ENCODE results near the gene AHCYL1. TPM values are rescaled to one million over a fixed set of nuclear protein-coding genes. Genes with fewer than 3 reads are reported as not detected.

AHCYL1 gene
- total RNA-seq, 1 donor from 2014 or later, result 59.6 TPM

GRCh38 chr1:110061341-110061740 lies 76.8 kb downstream of the AHCYL1 start:
- Mint-ChIP-seq H3K36me3 (ENCODE audit: low read depth) (peaks cover 22% of the 10 kb centered on the region), H3K9me3 (ENCODE audit: low read depth) (no peaks in the 10 kb centered on the region), H3K4me3 (ENCODE audit: unreplicated experiment) (no peak overlapping the region), H3K4me1 (ENCODE audit: low read depth) (peaks cover 9% of the 10 kb centered on the region), H3K27me3 (ENCODE audit: low read depth) (peaks cover 5% of the 10 kb centered on the region), H3K27ac (ENCODE audit: unreplicated experiment) (no peak overlapping the region)
- TF ChIP-seq CTCF (IDR thresholded peaks at IDR 0.05), result no peak
- DNase-seq (ENCODE audit: low spot score), result no peak

GRCh38 chr1:110062612-110063011 lies 78.0 kb downstream of the AHCYL1 start:
- Mint-ChIP-seq H3K27me3 (ENCODE audit: low read depth) (peaks cover 16% of the 10 kb centered on the region), H3K4me3 (ENCODE audit: unreplicated experiment) (no peak overlapping the region), H3K9me3 (ENCODE audit: low read depth) (no peaks in the 10 kb centered on the region), H3K27ac (ENCODE audit: unreplicated experiment) (no peak overlapping the region), H3K36me3 (ENCODE audit: low read depth) (peaks cover 15% of the 10 kb centered on the region), H3K4me1 (ENCODE audit: low read depth) (peaks cover 4% of the 10 kb centered on the region)
- DNase-seq (ENCODE audit: low spot score), result no peak
- no peak for TF ChIP-seq CTCF (IDR thresholded peaks at IDR 0.05)

GRCh38 chr1:110063781-110064180 lies 79.2 kb downstream of the AHCYL1 start:
- no peaks in the 10 kb centered on the region for H3K9me3 Mint-ChIP-seq (ENCODE audit: low read depth)
- H3K4me1 Mint-ChIP-seq (ENCODE audit: low read depth), result peaks cover 4% of the 10 kb centered on the region
- no peak overlapping the region for H3K4me3 Mint-ChIP-seq (ENCODE audit: unreplicated experiment)
- H3K36me3 Mint-ChIP-seq (ENCODE audit: low read depth), result peaks cover 11% of the 10 kb centered on the region
- no peak for TF ChIP-seq CTCF (IDR thresholded peaks at IDR 0.05)
- peaks cover 25% of the 10 kb centered on the region for H3K27me3 Mint-ChIP-seq (ENCODE audit: low read depth)
- no peak overlapping the region for H3K27ac Mint-ChIP-seq (ENCODE audit: unreplicated experiment)
- DNase-seq (ENCODE audit: low spot score), result no peak

GRCh38 chr1:110064576-110065337 lies 80.2 kb downstream of the AHCYL1 start:
- TF ChIP-seq CTCF (IDR thresholded peaks at IDR 0.05), result no peak
- peaks cover 8% of the 10 kb centered on the region for H3K36me3 Mint-ChIP-seq (ENCODE audit: low read depth)
- H3K9me3 Mint-ChIP-seq (ENCODE audit: low read depth), result no peaks in the 10 kb centered on the region
- H3K4me3 Mint-ChIP-seq (ENCODE audit: unreplicated experiment), result no peak overlapping the region
- DNase-seq (ENCODE audit: low spot score), result no peak
- H3K27me3 Mint-ChIP-seq (ENCODE audit: low read depth), result peaks cover 28% of the 10 kb centered on the region
- H3K4me1 Mint-ChIP-seq (ENCODE audit: low read depth), result peaks cover 4% of the 10 kb centered on the region
- H3K27ac Mint-ChIP-seq (ENCODE audit: unreplicated experiment), result no peak overlapping the region

- Mint-ChIP-seq H3K27me3 (ENCODE audit: low read depth) (peaks cover 31% of the 10 kb centered on the region), H3K9me3 (ENCODE audit: low read depth) (no peaks in the 10 kb centered on the region), H3K27ac (ENCODE audit: unreplicated experiment) (no peak overlapping the region), H3K4me1 (ENCODE audit: low read depth) (peaks cover 4% of the 10 kb centered on the region), H3K36me3 (ENCODE audit: low read depth) (peaks cover 6% of the 10 kb centered on the region), H3K4me3 (ENCODE audit: unreplicated experiment) (no peak overlapping the region)
- TF ChIP-seq CTCF (IDR thresholded peaks at IDR 0.05), result no peak
- DNase-seq (ENCODE audit: low spot score), result no peak
Observed at GRCh38 chr1:110065841-110066240, 81.3 kb downstream of the AHCYL1 start.

Data from chondrocyte (in vitro differentiated cells).